HepG2 (cell line): ENCODE measurements around the gene ARHGEF11. TPM values are rescaled to one million over a fixed set of nuclear protein-coding genes. Genes with fewer than 3 reads are reported as not detected.

Source experiments
- ATAC-seq: fragments of 200-7000 bp; cut with Tn5 transposase; 3 replicates; pipeline ENCODE4 v1.9.1; 2020; ENCODE audit warnings: mild to moderate bottlenecking, moderate library complexity
- BruUV-seq: library from RNA; stranded (reverse); fragments of 400-500 nt; replicated peaks from 2 replicates; lab custom pipeline; 2021; lab: Mats Ljungman, UMichigan
- CTCF ChIA-PET: fragments of 300-600 bp; formaldehyde crosslinking; extraction: SDS; loops from one replicate; lab custom pipeline; 2021; ENCODE audit warnings: low total read pairs, inconsistent platforms, low intra/inter-chr PET ratio; lab: Yijun Ruan, JAX
- POLR2A ChIA-PET: fragments of 350-600 bp; sonication (Branson Sonifier 250); formaldehyde crosslinking; loops from one replicate; lab custom pipeline; 2020; ENCODE audit warnings: antibody characterized with exemption, inconsistent platforms; lab: Yijun Ruan, JAX
- DNase-seq: peaks from one replicate; pipeline ENCODE4 v3.0.0-alpha.2; 2015; ENCODE audit warnings: low spot score
- FAIRE-seq: peaks from 3 replicates; lab custom pipeline; 2011; peaks lifted over from hg19 to GRCh38; lab: Jason Lieb, UNC
- H2AFZ ChIP-seq: one replicate; pipeline ENCODE4 v1.6.1; 2011; ENCODE audit warnings: low read length, inconsistent platforms
- H3K27ac ChIP-seq: fragments of 300-600 bp; 3 replicates; pipeline ENCODE4 v1.8.0; 2011; ENCODE audit warnings: mixed run types, mild to moderate bottlenecking, mixed read lengths, low read length, inconsistent platforms; ENCODE audit not compliant: insufficient read depth; ENCODE audit errors: extremely low read length
- H3K27me3 ChIP-seq, 2 experiments: fragments of 200-600 bp in 1 of 2; 2 replicates in 1 of 2; 3 replicates in 1 of 2; pipeline versions ENCODE4 v1.6.0 to v1.8.0; 2011; ENCODE audit warnings: low read length in 2 of 2, mild to moderate bottlenecking in 2 of 2, moderate library complexity in 2 of 2, inconsistent platforms in 1 of 2; ENCODE audit not compliant: insufficient read depth in 2 of 2, control insufficient read depth in 1 of 2
- H3K36me3 ChIP-seq, 2 experiments: fragments of 200-600 bp in 1 of 2; replicated peaks in 1 of 2; 2 replicates in 1 of 2; 3 replicates in 1 of 2; pipeline versions ENCODE4 v1.5.1 to v1.8.0; 2011; ENCODE audit warnings: low read length in 2 of 2, inconsistent platforms in 1 of 2; ENCODE audit not compliant: insufficient read depth in 2 of 2, control insufficient read depth in 1 of 2
- H3K4me1 ChIP-seq: 2 replicates; pipeline ENCODE4 v1.5.1; 2012; ENCODE audit warnings: low read length, inconsistent platforms; ENCODE audit not compliant: insufficient read depth
- H3K4me2 ChIP-seq: 2 replicates; pipeline ENCODE4 v1.6.0; 2011; ENCODE audit warnings: low read depth, low read length, inconsistent platforms
- H3K4me3 ChIP-seq, 3 experiments: fragments of 200-600 bp in 1 of 3; sonication (generic), shearing (Covaris generic) in 1 of 3; replicated peaks in 1 of 3; 2 replicates each; pipeline ENCODE4 v1.5.1; 2011 to 2016; ENCODE audit warnings: low read length in 3 of 3, inconsistent platforms in 2 of 3, low read depth in 2 of 3, mild to moderate bottlenecking in 2 of 3, control low read depth in 1 of 3, mixed read lengths in 1 of 3; ENCODE audit not compliant: insufficient read depth in 1 of 3
- H3K79me2 ChIP-seq: one replicate; pipeline ENCODE4 v1.6.1; 2011; ENCODE audit warnings: low read length, inconsistent platforms; ENCODE audit not compliant: insufficient read depth
- H3K9ac ChIP-seq: 2 replicates; pipeline ENCODE4 v1.6.0; 2011; ENCODE audit warnings: mild to moderate bottlenecking, low read depth, low read length, inconsistent platforms; ENCODE audit not compliant: insufficient read depth
- H3K9me3 ChIP-seq: 2 replicates; pipeline ENCODE4 v1.5.1; 2012; ENCODE audit warnings: mild to moderate bottlenecking, low read length
- H4K20me1 ChIP-seq: 2 replicates; pipeline ENCODE4 v1.6.0; 2011; ENCODE audit warnings: inconsistent platforms, mild to moderate bottlenecking, low read length, moderate library complexity; ENCODE audit not compliant: insufficient read depth
- ARNT2 ChIP-seq: sonication (generic); formaldehyde crosslinking; IDR thresholded peaks from 2 replicates; pipeline ENCODE4 v1.8.0; 2022; ENCODE audit warnings: mild to moderate bottlenecking, low read depth, missing genetic modification reagents, moderate library complexity
- CENPX ChIP-seq: sonication (generic); formaldehyde crosslinking; IDR thresholded peaks from 2 replicates; pipeline ENCODE4 v1.9.0; 2021; ENCODE audit warnings: mild to moderate bottlenecking, missing genetic modification reagents, moderate library complexity
- FOXJ3 ChIP-seq: sonication (generic); formaldehyde crosslinking; IDR thresholded peaks from 2 replicates; pipeline ENCODE4 v1.4.0; 2020; ENCODE audit warnings: missing genetic modification reagents, mild to moderate bottlenecking, borderline replicate concordance
- HDAC6 ChIP-seq: fragments of 200-600 bp; sonication (generic); IDR thresholded peaks from 2 replicates; pipeline ENCODE4 v1.7.0; 2017; ENCODE audit warnings: mild to moderate bottlenecking, antibody characterized with exemption, low read length, low read depth
- MTERF4 ChIP-seq: sonication (generic); formaldehyde crosslinking; IDR thresholded peaks from 2 replicates; pipeline ENCODE4 v1.8.0; 2023; ENCODE audit warnings: mild to moderate bottlenecking, missing genetic modification reagents
- NAIF1 ChIP-seq: sonication (generic); formaldehyde crosslinking; IDR thresholded peaks from 2 replicates; pipeline ENCODE4 v1.5.0; 2020; ENCODE audit warnings: mild to moderate bottlenecking, missing genetic modification reagents, borderline replicate concordance
- PAXIP1 ChIP-seq: sonication (generic); formaldehyde crosslinking; conservative IDR thresholded peaks from 2 replicates; pipeline ENCODE4 v1.4.0; 2020; ENCODE audit warnings: mild to moderate bottlenecking, missing genetic modification reagents, moderate library complexity
- THYN1 ChIP-seq: sonication (generic); formaldehyde crosslinking; IDR thresholded peaks from 2 replicates; pipeline ENCODE4 v1.8.1; 2023; ENCODE audit warnings: low read depth, mild to moderate bottlenecking, moderate library complexity, missing genetic modification reagents, borderline replicate concordance
- USF2 ChIP-seq, 2 experiments: sonication (generic) in 1 of 2; formaldehyde crosslinking in 1 of 2; IDR thresholded peaks; 2 replicates each; pipeline versions ENCODE4 v1.5.1 to v1.6.1; 2011 to 2020; ENCODE audit warnings: borderline replicate concordance in 1 of 2, low read depth in 1 of 2, low read length in 1 of 2, mild to moderate bottlenecking in 1 of 2, missing genetic modification reagents in 1 of 2, moderate library complexity in 1 of 2
- ZNF225 ChIP-seq: sonication (generic); formaldehyde crosslinking; IDR thresholded peaks from 2 replicates; pipeline ENCODE4 v1.4.0; 2020; ENCODE audit warnings: mild to moderate bottlenecking, missing genetic modification reagents
- ZNF510 ChIP-seq: sonication (generic); formaldehyde crosslinking; IDR thresholded peaks from 2 replicates; pipeline ENCODE4 v1.4.0; 2020; ENCODE audit warnings: low read depth, mild to moderate bottlenecking, missing genetic modification reagents
- ZNF749 ChIP-seq: sonication (generic); formaldehyde crosslinking; IDR thresholded peaks from 2 replicates; pipeline ENCODE4 v1.8.0; 2022; ENCODE audit warnings: mild to moderate bottlenecking, missing genetic modification reagents, moderate library complexity, borderline replicate concordance
- ZNF777 ChIP-seq: sonication (generic); formaldehyde crosslinking; IDR thresholded peaks from 2 replicates; pipeline ENCODE4 v1.4.0; 2020; ENCODE audit warnings: missing genetic modification reagents
- ZSCAN31 ChIP-seq: sonication (generic); formaldehyde crosslinking; IDR thresholded peaks from 2 replicates; pipeline ENCODE4 v1.5.0; 2020; ENCODE audit warnings: low read depth, mild to moderate bottlenecking, missing genetic modification reagents
- ZSCAN9 ChIP-seq: IDR thresholded peaks from 2 replicates; pipeline ENCODE4 v1.6.1; 2016; ENCODE audit warnings: borderline replicate concordance
- WGBS: methylation state at CpG from one replicate; pipeline ENCODE4 v1.1.6; 2017; ENCODE audit warnings: low lambda C conversion rate; 5-methylcytosine and 5-hydroxymethylcytosine counted together
- in situ Hi-C: cut with HindIII; loops from 2 replicates; pipeline ENCODE4 v1.10.0; 2017; ENCODE audit warnings: low pct_unique_long_range_greater_than_20kb; ENCODE audit not compliant: extremely low pct_ligation_motif_present
- intact Hi-C: fragments of 100-400 bp; cut with micrococcal nuclease; formaldehyde crosslinking; loops from one replicate; pipeline ENCODE4 v1.10.0; 2022; ENCODE audit not compliant: unreplicated experiment
- polyA plus RNA-seq, 8 experiments: library from polyadenylated mRNA; depleted of rRNA in 3 of 8; stranded (reverse) in 7 of 8; unstranded in 1 of 8; fragments of >200 nt; fragmentation: Illumina TruSeq in 4 of 8; extraction: Trizol in 4 of 8; gene quantifications; 2 replicates each; pipeline versions ENCODE4 v1.2.1 to v1.2.3, GENCODE V29; 2011 to 2016; ENCODE audit warnings: low read depth in 4 of 8, missing spikeins in 1 of 8, mixed read lengths in 1 of 8; ENCODE audit not compliant: insufficient read depth in 1 of 8
- total RNA-seq, 5 experiments: library from RNA; depleted of rRNA; stranded (reverse); fragments of >200 nt; fragmentation: Illumina TruSeq; extraction: Trizol; gene quantifications; 2 replicates each; pipeline ENCODE4 v1.2.3, GENCODE V29; 2016; ENCODE audit warnings: low read depth in 1 of 5

The ARHGEF11 gene
- total and polyA plus RNA-seq, 2 of the 13 experiments (the other 11 are each of a cell fraction or from before 2014, with no cell fraction given), result 16.5 to 21.2 TPM

- Histone ChIP-seq H3K27ac (no peak overlapping the region), H4K20me1 (no peaks in the 10 kb centered on the region), H3K4me3 (no peak overlapping the region)
- no TSS peak for BruUV-seq
- DNase-seq, result no peak
- WGBS, result 3% methylated on average over 4 of the region's 4 CpGs
- TF ChIP-seq ZNF225 (CRISPR knock-in tag), result no peak
- no peak for TF ChIP-seq HDAC6
- TF ChIP-seq ZNF510 (CRISPR knock-in tag), result no peak
- no peak for TF ChIP-seq USF2 (IDR thresholded peaks at IDR 0.05; ENCODE audit: low read depth, low read length)
- no peak for TF ChIP-seq USF2 (CRISPR knock-in tag; IDR thresholded peaks at IDR 0.05; ENCODE audit: borderline replicate concordance)
- TF ChIP-seq PAXIP1 (CRISPR knock-in tag), result no peak
- TF ChIP-seq ZSCAN9 (CRISPR knock-in tag), result no peak
- no peak for TF ChIP-seq THYN1 (CRISPR knock-in tag)
- TF ChIP-seq ZNF777 (CRISPR knock-in tag), result no peak
- TF ChIP-seq ZSCAN31, result no peak
- TF ChIP-seq CENPX (CRISPR knock-in tag), result no peak
- TF ChIP-seq FOXJ3 (CRISPR knock-in tag), result no peak
- no peak for TF ChIP-seq NAIF1 (CRISPR knock-in tag)
- no peak for TF ChIP-seq ZNF749
- no peak for TF ChIP-seq ARNT2
- no peak for TF ChIP-seq MTERF4 (CRISPR knock-in tag)
- TF ChIP-seq, all 625 proteins: peak for 0
- Histone ChIP-seq H3K4me1 (peaks cover 15% of the 10 kb centered on the region), H3K9ac (no peak overlapping the region), H3K9me3 (no peaks in the 10 kb centered on the region), H3K4me2 (no peak overlapping the region), H3K36me3 (no peaks in the 10 kb centered on the region), H3K27me3 (peaks cover 10 to 85% of the 10 kb centered on the region in 2 experiments), H2AFZ (no peak overlapping the region), H3K79me2 (no peaks in the 10 kb centered on the region)
- FAIRE-seq (no peak), ATAC-seq (no peak)
- POLR2A ChIA-PET, result no interaction called here
- in situ Hi-C loops, result no loop called here
- intact Hi-C loops, result no loop called here
- CTCF ChIA-PET, result no interaction called here
These were observed 139.9 kb downstream of the ARHGEF11 start for GRCh38 chr1:156905651-156906050.
